ENCODE results near the gene CKS2.
"Not testable (repeated sequence)": the region's sequence is repeated elsewhere in the genome, so short reads cannot be mapped to it uniquely, and the experiment has no call there.

CKS2 gene

GRCh38 chr9:89310475-89311345, at the start of gene CKS2:
Gene CKS2, plus strand, starts transcription at chr9:89311195. Its CDS starts 98 bp downstream, at chr9:89311293.
- DNase-seq, result peak; percentile 95 to 100

GRCh38 chr9:89273528-89274279, 37.3 kb upstream of the CKS2 start:
- no peak for DNase-seq

- no peak for DNase-seq
Observed at GRCh38 chr9:89274838-89275237, 36.2 kb upstream of the CKS2 start.

- not testable (repeated sequence) for DNase-seq
Observed at GRCh38 chr9:89276040-89276439, 35.0 kb upstream of the CKS2 start.

- DNase-seq, result no peak
Observed at GRCh38 chr9:89277043-89277442, 34.0 kb upstream of the CKS2 start.

GRCh38 chr9:89277454-89277853, 33.5 kb upstream of the CKS2 start:
- DNase-seq, result peak in 1 of 2 donors; percentile 39

GRCh38 chr9:89278551-89278950, 32.4 kb upstream of the CKS2 start:
- DNase-seq, result no peak

- no peak for DNase-seq
Observed at GRCh38 chr9:89278997-89279739, 31.8 kb upstream of the CKS2 start.

- no peak for DNase-seq
Observed at GRCh38 chr9:89281106-89281505, 29.9 kb upstream of the CKS2 start.

GRCh38 chr9:89282248-89282968, 28.6 kb upstream of the CKS2 start:
- DNase-seq, result not testable (repeated sequence)

GRCh38 chr9:89284076-89284475, 26.9 kb upstream of the CKS2 start:
- no peak for DNase-seq

GRCh38 chr9:89291741-89292140, 19.3 kb upstream of the CKS2 start:
- no peak for DNase-seq

GRCh38 chr9:89293014-89293413, 18.0 kb upstream of the CKS2 start:
- no peak for DNase-seq

GRCh38 chr9:89295400-89295799, 15.6 kb upstream of the CKS2 start:
- DNase-seq, result no peak

GRCh38 chr9:89301996-89302395, 9.0 kb upstream of the CKS2 start:
- not testable (repeated sequence) for DNase-seq

GRCh38 chr9:89304020-89304833, 6.8 kb upstream of the CKS2 start:
- no peak for DNase-seq

- no peak for DNase-seq
Observed at GRCh38 chr9:89304834-89305188, 6.2 kb upstream of the CKS2 start.

GRCh38 chr9:89305868-89306267, 5.1 kb upstream of the CKS2 start:
- no peak for DNase-seq

GRCh38 chr9:89309166-89309565, 1.8 kb upstream of the CKS2 start:
- no peak for DNase-seq

GRCh38 chr9:89309608-89310474, 1.2 kb upstream of the CKS2 start:
- no peak for DNase-seq
